PFSK-1 (cell line): Measurements from ENCODE around the gene BMAL2.

ENCODE experiments used
- POLR2AphosphoS5 ChIP-seq: IDR thresholded peaks from 2 replicates; pipeline ENCODE4 v1.6.1; 2012; ENCODE audit warnings: low read depth, mild to moderate bottlenecking, control low read depth, low read length, moderate library complexity
- TAF1 ChIP-seq: IDR thresholded peaks from 2 replicates; pipeline ENCODE4 v1.6.1; 2012; ENCODE audit warnings: low read length, control low read depth, borderline replicate concordance; ENCODE audit not compliant: insufficient read depth

- TF ChIP-seq TAF1, result no peak
- TF ChIP-seq POLR2AphosphoS5, result no peak
Measured at GRCh38 chr12:27351476-27351875, 18.8 kb downstream of the BMAL2 start.
